Measurements from ENCODE around the gene SINHCAF. TPM values are rescaled to one million over a fixed set of nuclear protein-coding genes. Genes with fewer than 3 reads are reported as not detected.

Gene SINHCAF
- total RNA-seq, 6 experiments from 2014 or later: 10.3 to 24.5 (median 16.0) TPM

- Mint-ChIP-seq H3K4me1 (ENCODE audit: low read depth) (no peaks in the 10 kb centered on the region), H3K27me3 (ENCODE audit: insufficient read depth) (peaks cover 7% of the 10 kb centered on the region), H3K27ac (no peak overlapping the region), H3K9me3 (no peaks in the 10 kb centered on the region), H3K36me3 (ENCODE audit: low read depth) (no peaks in the 10 kb centered on the region), H3K4me3 (no peak overlapping the region)
- no peak for TF ChIP-seq CTCF (IDR thresholded peaks at IDR 0.05)
- no peak for DNase-seq
These were observed 58.0 kb downstream of the SINHCAF start for GRCh38 chr12:31267966-31268365.

DNA sequence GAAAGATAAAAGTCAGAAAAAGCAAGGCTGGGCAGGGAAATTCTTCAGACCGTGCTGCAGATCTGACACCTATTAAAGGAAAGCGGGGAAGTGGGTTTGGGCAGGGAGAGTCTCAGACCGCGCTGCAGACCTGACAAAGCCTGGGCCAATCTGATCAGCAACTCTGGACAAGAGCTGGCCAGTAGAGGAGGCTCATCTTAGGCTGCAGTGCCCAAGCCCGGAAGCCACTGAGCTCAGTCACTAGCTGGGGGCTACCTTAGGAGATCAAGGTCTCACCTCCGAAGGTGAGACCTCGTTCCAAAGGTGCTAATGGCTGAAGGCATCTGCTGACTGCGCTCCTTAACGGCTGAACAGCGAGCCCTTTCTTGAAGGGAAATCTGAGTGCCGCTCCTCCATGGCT lies 60.2 kb downstream of the SINHCAF start:
- Mint-ChIP-seq H3K27me3 (ENCODE audit: insufficient read depth) (peaks cover 7% of the 10 kb centered on the region), H3K9me3 (no peaks in the 10 kb centered on the region), H3K36me3 (ENCODE audit: low read depth) (no peaks in the 10 kb centered on the region), H3K27ac (no peak overlapping the region), H3K4me1 (ENCODE audit: low read depth) (no peaks in the 10 kb centered on the region), H3K4me3 (no peak overlapping the region)
- no peak for TF ChIP-seq CTCF (IDR thresholded peaks at IDR 0.05)
- DNase-seq: no peak

DNA sequence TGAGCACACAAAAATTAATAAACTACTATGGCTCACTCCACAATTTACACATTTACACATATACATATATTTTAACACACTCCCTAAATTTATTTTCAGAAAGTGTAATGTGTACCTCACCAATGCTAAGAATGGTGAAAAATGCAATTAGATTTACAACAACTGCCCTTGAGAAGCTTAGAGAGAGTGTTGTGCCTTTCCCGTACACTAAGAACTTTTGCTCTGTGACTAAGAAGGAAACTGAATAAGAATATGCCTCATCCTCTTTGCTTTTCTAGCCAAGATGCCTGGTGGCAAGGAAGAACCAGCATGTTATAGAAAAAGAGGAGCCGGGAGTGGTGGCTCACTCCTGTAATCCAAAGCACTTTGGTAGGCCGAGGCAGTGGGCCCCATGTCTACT lies 62.3 kb downstream of the SINHCAF start:
- Mint-ChIP-seq H3K4me3 (no peak overlapping the region), H3K4me1 (ENCODE audit: low read depth) (no peaks in the 10 kb centered on the region), H3K27ac (no peak overlapping the region), H3K9me3 (no peaks in the 10 kb centered on the region), H3K36me3 (ENCODE audit: low read depth) (no peaks in the 10 kb centered on the region), H3K27me3 (ENCODE audit: insufficient read depth) (peaks cover 7% of the 10 kb centered on the region)
- no peak for TF ChIP-seq CTCF (IDR thresholded peaks at IDR 0.05)
- DNase-seq: no peak

- no peak overlapping the region for H3K4me3 Mint-ChIP-seq
- no peaks in the 10 kb centered on the region for H3K4me1 Mint-ChIP-seq (ENCODE audit: low read depth)
- no peak for TF ChIP-seq CTCF (IDR thresholded peaks at IDR 0.05)
- peaks cover 6% of the 10 kb centered on the region for H3K27me3 Mint-ChIP-seq (ENCODE audit: insufficient read depth)
- no peaks in the 10 kb centered on the region for H3K9me3 Mint-ChIP-seq
- no peak overlapping the region for H3K27ac Mint-ChIP-seq
- H3K36me3 Mint-ChIP-seq (ENCODE audit: low read depth): no peaks in the 10 kb centered on the region
- no peak for DNase-seq
These were observed 64.2 kb downstream of the SINHCAF start for GRCh38 chr12:31261744-31262143.

DNA sequence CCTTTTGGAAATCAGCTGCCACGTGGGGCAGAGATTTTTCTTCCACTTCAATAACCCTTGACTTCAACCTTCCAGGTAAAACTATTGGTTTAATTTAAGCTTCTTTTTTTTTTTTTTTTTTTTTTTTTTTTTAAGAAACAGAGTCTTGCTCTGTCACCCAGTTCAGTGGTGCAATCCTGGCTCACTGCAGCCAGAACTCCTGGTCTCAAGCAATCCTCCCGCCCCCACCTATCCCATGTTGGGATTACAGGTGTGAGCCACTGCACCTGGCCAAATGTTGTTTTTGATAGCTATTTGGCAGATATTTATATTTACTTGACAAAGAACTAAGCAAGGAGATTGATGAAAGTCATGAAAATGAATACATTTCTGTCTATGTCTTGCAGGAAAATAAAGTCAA lies 65.1 kb downstream of the SINHCAF start:
- Mint-ChIP-seq H3K9me3 (no peaks in the 10 kb centered on the region), H3K27me3 (ENCODE audit: insufficient read depth) (peaks cover 13% of the 10 kb centered on the region), H3K27ac (no peak overlapping the region), H3K4me1 (ENCODE audit: low read depth) (no peaks in the 10 kb centered on the region), H3K36me3 (ENCODE audit: low read depth) (no peaks in the 10 kb centered on the region), H3K4me3 (no peak overlapping the region)
- no peak for DNase-seq
- TF ChIP-seq CTCF (IDR thresholded peaks at IDR 0.05): no peak

Measured in HFFc6 (cell line).